ENCODE measurements around the gene GALNT2.

GALNT2 gene

GRCh38 chr1:230321341-230321740 is 254.3 kb downstream of the GALNT2 start:
- Histone ChIP-seq H3K27ac (no peak overlapping the region), H3K36me3 (replicated peaks) (no peaks in the 10 kb centered on the region), H3K27me3 (replicated peaks) (no peaks in the 10 kb centered on the region), H3K4me3 (ENCODE audit: low read depth, low read length) (no peak overlapping the region)
- no peak for TF ChIP-seq CTCF (IDR thresholded peaks at IDR 0.05; ENCODE audit: low read depth, low read length, missing control alignments)
- DNase-seq, result no peak
- in situ Hi-C loops (cut with HindIII; ENCODE audit: low pct_ligation_motif_present, low sequenced_read_pairs), result loop anchor here (25.0 kb wide), 1 partner anchor 684 kb away; the partner anchor contains the start of genes TAF5L and URB2

GRCh38 chr1:230321741-230322420 is 254.8 kb downstream of the GALNT2 start:
- Histone ChIP-seq H3K36me3 (replicated peaks) (no peaks in the 10 kb centered on the region), H3K27me3 (replicated peaks) (no peaks in the 10 kb centered on the region), H3K4me3 (ENCODE audit: low read depth, low read length) (no peak overlapping the region), H3K27ac (no peak overlapping the region)
- no peak for TF ChIP-seq CTCF (IDR thresholded peaks at IDR 0.05; ENCODE audit: low read depth, low read length, missing control alignments)
- in situ Hi-C loops (cut with HindIII; ENCODE audit: low pct_ligation_motif_present, low sequenced_read_pairs), result loop anchor here (25.0 kb wide), 1 partner anchor 685 kb away; the partner anchor contains the start of genes TAF5L and URB2
- DNase-seq, result no peak

GRCh38 chr1:230322421-230322756 is 255.4 kb downstream of the GALNT2 start:
- no peaks in the 10 kb centered on the region for H3K36me3 ChIP-seq (replicated peaks)
- no peaks in the 10 kb centered on the region for H3K27me3 ChIP-seq (replicated peaks)
- H3K4me3 ChIP-seq (ENCODE audit: low read depth, low read length), result no peak overlapping the region
- no peak overlapping the region for H3K27ac ChIP-seq
- DNase-seq, result no peak
- TF ChIP-seq CTCF (IDR thresholded peaks at IDR 0.05; ENCODE audit: low read depth, low read length, missing control alignments), result no peak
- in situ Hi-C loops (cut with HindIII; ENCODE audit: low pct_ligation_motif_present, low sequenced_read_pairs), result loop anchor here (25.0 kb wide), 1 partner anchor 685 kb away; the partner anchor contains the start of genes TAF5L and URB2

- Histone ChIP-seq H3K36me3 (replicated peaks) (no peaks in the 10 kb centered on the region), H3K27ac (no peak overlapping the region)
Measured at GRCh38 chr1:230322967-230323547, 256.0 kb downstream of the GALNT2 start.

GRCh38 chr1:230323686-230324085 is 256.6 kb downstream of the GALNT2 start:
- Histone ChIP-seq H3K4me3 (ENCODE audit: low read depth, low read length) (no peak overlapping the region), H3K27ac (no peak overlapping the region), H3K36me3 (replicated peaks) (no peaks in the 10 kb centered on the region), H3K27me3 (replicated peaks) (no peaks in the 10 kb centered on the region)
- in situ Hi-C loops (cut with HindIII; ENCODE audit: low pct_ligation_motif_present, low sequenced_read_pairs), result loop anchor here (25.0 kb wide), 1 partner anchor 686 kb away; the partner anchor contains the start of genes TAF5L and URB2
- no peak for TF ChIP-seq CTCF (IDR thresholded peaks at IDR 0.05; ENCODE audit: low read depth, low read length, missing control alignments)
- no peak for DNase-seq

More at GRCh38 chr1:230322967-230323547, 256.0 kb downstream of the GALNT2 start:
- in situ Hi-C loops (cut with HindIII; ENCODE audit: low pct_ligation_motif_present, low sequenced_read_pairs), result loop anchor here (25.0 kb wide), 1 partner anchor 686 kb away; the partner anchor contains the start of genes TAF5L and URB2
- TF ChIP-seq CTCF (IDR thresholded peaks at IDR 0.05; ENCODE audit: low read depth, low read length, missing control alignments), result no peak
- Histone ChIP-seq H3K4me3 (ENCODE audit: low read depth, low read length) (no peak overlapping the region), H3K27me3 (replicated peaks) (no peaks in the 10 kb centered on the region)
- DNase-seq, result no peak
